BLaER1 (cell line): ENCODE data around the gene BEND6.

Experiments
- H3K27ac ChIP-seq: shearing (Covaris generic); formaldehyde crosslinking; 2 replicates; pipeline ENCODE4 v1.8.1; 2022
- H3K27me3 ChIP-seq: shearing (Covaris generic); formaldehyde crosslinking; 2 replicates; pipeline ENCODE4 v1.8.1; 2022
- H3K36me3 ChIP-seq: shearing (Covaris generic); formaldehyde crosslinking; 2 replicates; pipeline ENCODE4 v1.8.1; 2022
- H3K4me1 ChIP-seq: shearing (Covaris generic); formaldehyde crosslinking; 2 replicates; pipeline ENCODE4 v1.8.1; 2022
- H3K4me2 ChIP-seq: shearing (Covaris generic); formaldehyde crosslinking; 2 replicates; pipeline ENCODE4 v1.8.1; 2022
- H3K4me3 ChIP-seq: shearing (Covaris generic); formaldehyde crosslinking; 2 replicates; pipeline ENCODE4 v1.8.1; 2022
- H3K9ac ChIP-seq: shearing (Covaris generic); formaldehyde crosslinking; 2 replicates; pipeline ENCODE4 v1.8.1; 2022
- H3K9me3 ChIP-seq: shearing (Covaris generic); formaldehyde crosslinking; 2 replicates; pipeline ENCODE4 v1.8.1; 2022
- H4K20me1 ChIP-seq: shearing (Covaris generic); formaldehyde crosslinking; 2 replicates; pipeline ENCODE4 v1.8.1; 2022
- Cebpa-rat ChIP-seq: shearing (Covaris generic); IDR thresholded peaks from 2 replicates; pipeline ENCODE4 v1.8.1; 2022

The BEND6 gene

GRCh38 chr6:57072108-57072507 is 117.2 kb downstream of the BEND6 start:
- H3K27ac ChIP-seq = no peak overlapping the region
- H4K20me1 ChIP-seq = no peaks in the 10 kb centered on the region
- H3K27me3 ChIP-seq = no peaks in the 10 kb centered on the region
- no peak for TF ChIP-seq Cebpa-rat
- no peaks in the 10 kb centered on the region for H3K9me3 ChIP-seq
- H3K4me2 ChIP-seq = no peak overlapping the region
- no peak overlapping the region for H3K9ac ChIP-seq
- H3K4me1 ChIP-seq = no peaks in the 10 kb centered on the region
- H3K36me3 ChIP-seq = peaks cover 21% of the 10 kb centered on the region; the same call in 1 of the 2 replicates
- no peak overlapping the region for H3K4me3 ChIP-seq

- Histone ChIP-seq H3K27ac (no peak overlapping the region), H3K9me3 (peaks cover 3% of the 10 kb centered on the region), H4K20me1 (no peaks in the 10 kb centered on the region), H3K4me1 (no peaks in the 10 kb centered on the region), H3K9ac (no peak overlapping the region), H3K4me3 (no peak overlapping the region), H3K36me3 (peaks cover 24% of the 10 kb centered on the region; the same call in 1 of the 2 replicates), H3K27me3 (no peaks in the 10 kb centered on the region), H3K4me2 (no peak overlapping the region)
- no peak for TF ChIP-seq Cebpa-rat
These were observed 119.5 kb downstream of the BEND6 start for GRCh38 chr6:57074383-57074782.

- peaks cover 11% of the 10 kb centered on the region for H3K9me3 ChIP-seq
- H4K20me1 ChIP-seq = no peaks in the 10 kb centered on the region
- H3K27me3 ChIP-seq = no peaks in the 10 kb centered on the region
- H3K9ac ChIP-seq = no peak overlapping the region
- no peak for TF ChIP-seq Cebpa-rat
- no peaks in the 10 kb centered on the region for H3K4me1 ChIP-seq
- peaks cover 26% of the 10 kb centered on the region; the same call in 1 of the 2 replicates for H3K36me3 ChIP-seq
- no peak overlapping the region for H3K27ac ChIP-seq
- H3K4me3 ChIP-seq = no peak overlapping the region
- H3K4me2 ChIP-seq = no peak overlapping the region
These were observed 120.2 kb downstream of the BEND6 start for GRCh38 chr6:57075092-57075491.
